K562 (cell line): ENCODE data around the gene MSH4. TPM values are rescaled to one million over a fixed set of nuclear protein-coding genes. Genes with fewer than 3 reads are reported as not detected.

Experiments used
- JUN ChIP-seq, 2 experiments: sonication (generic) in 1 of 2; formaldehyde crosslinking in 1 of 2; IDR thresholded peaks; 2 replicates each; pipeline versions ENCODE4 v1.6.1 to v1.8.0; 2012 to 2022; ENCODE audit warnings: borderline replicate concordance in 2 of 2, mild to moderate bottlenecking in 2 of 2, improper control_type of control experiment in 1 of 2, low read depth in 1 of 2, low read length in 1 of 2, missing genetic modification reagents in 1 of 2
- MCM3 ChIP-seq: fragments of 450-650 bp; IDR thresholded peaks from 2 replicates; pipeline ENCODE4 v1.6.1; 2016
- MXI1 ChIP-seq: IDR thresholded peaks from 2 replicates; pipeline ENCODE4 v1.6.1; 2011; ENCODE audit warnings: low read depth, mild to moderate bottlenecking, improper control_type of control experiment, low read length
- PURB ChIP-seq: sonication (generic); formaldehyde crosslinking; IDR thresholded peaks from 2 replicates; pipeline ENCODE4 v1.9.0; 2021; ENCODE audit warnings: low read depth, mild to moderate bottlenecking, missing genetic modification reagents
- SRF ChIP-seq, 2 experiments: fragments of 250-450, 450-650 bp in 1 of 2; sonication (Bioruptor Pico) in 1 of 2; sonication (generic) in 1 of 2; formaldehyde crosslinking; IDR thresholded peaks; 2 replicates each; pipeline versions ENCODE4 v1.5.0 to v1.5.1; 2020 to 2022; ENCODE audit warnings: mild to moderate bottlenecking in 1 of 2, missing genetic modification reagents in 1 of 2
- SRSF1 ChIP-seq: fragments of 200-400 bp; formaldehyde crosslinking; IDR thresholded peaks from 2 replicates; pipeline ENCODE4 v1.6.1; 2017; ENCODE audit warnings: mild to moderate bottlenecking, low read depth, low read length, moderate library complexity
- ZNF57 ChIP-seq: fragments of 450-650 bp; formaldehyde crosslinking; IDR thresholded peaks from 2 replicates; pipeline ENCODE4 v1.4.0; 2020; ENCODE audit warnings: mild to moderate bottlenecking, moderate library complexity
- polyA plus RNA-seq, 8 experiments: library from polyadenylated mRNA; depleted of rRNA in 4 of 8; stranded (reverse) in 5 of 8; unstranded in 3 of 8; fragments of >200 nt; fragmentation: Nextera tagmentation in 2 of 8; fragmentation: Illumina TruSeq in 1 of 8; extraction: Ambion mirVana in 2 of 8; extraction: Trizol in 1 of 8; gene quantifications; 2 replicates each; pipeline versions ENCODE4 v1.2.1 to v1.2.3, GENCODE V29; 2011 to 2014; ENCODE audit warnings: inconsistent platforms in 1 of 8, missing spikeins in 1 of 8
- total RNA-seq, 7 experiments: library from RNA; depleted of rRNA in 6 of 7; stranded (reverse); fragments of >200 nt in 6 of 7; fragmentation: Illumina TruSeq in 2 of 7; extraction: Trizol in 2 of 7; gene quantifications; 2 replicates each; pipeline versions ENCODE4 v1.2.1 to v1.2.3, GENCODE V29; 2011 to 2021; ENCODE audit warnings: low replicate concordance in 1 of 7
- TF ChIP-seq, protein P1 (sequence below): fragments of 450-650 bp; IDR thresholded peaks from 2 replicates; pipeline ENCODE4 v1.6.1; 2016; ENCODE audit warnings: mild to moderate bottlenecking
- TF ChIP-seq, protein P2 (sequence below): fragments of 250-450 bp; sonication (Bioruptor Pico); IDR thresholded peaks from 2 replicates; pipeline ENCODE4 v1.5.0; 2020; ENCODE audit warnings: mild to moderate bottlenecking, borderline replicate concordance
- TF ChIP-seq, protein P3 (sequence below), 2 experiments: fragments of 450-650 bp in 1 of 2; sonication (generic) in 1 of 2; formaldehyde crosslinking; conservative IDR thresholded peaks; 2 replicates each; pipeline versions ENCODE4 v1.4.0 to v1.8.1; 2020 to 2022; ENCODE audit warnings: mild to moderate bottlenecking in 1 of 2, missing genetic modification reagents in 1 of 2

MSH4 gene
- total and polyA plus RNA-seq, 9 of the 15 experiments (the other 6 are each of a cell fraction or from before 2014, with no cell fraction given): 0.04 to 0.18 (median 0.12) TPM; not detected in 4

DNA sequence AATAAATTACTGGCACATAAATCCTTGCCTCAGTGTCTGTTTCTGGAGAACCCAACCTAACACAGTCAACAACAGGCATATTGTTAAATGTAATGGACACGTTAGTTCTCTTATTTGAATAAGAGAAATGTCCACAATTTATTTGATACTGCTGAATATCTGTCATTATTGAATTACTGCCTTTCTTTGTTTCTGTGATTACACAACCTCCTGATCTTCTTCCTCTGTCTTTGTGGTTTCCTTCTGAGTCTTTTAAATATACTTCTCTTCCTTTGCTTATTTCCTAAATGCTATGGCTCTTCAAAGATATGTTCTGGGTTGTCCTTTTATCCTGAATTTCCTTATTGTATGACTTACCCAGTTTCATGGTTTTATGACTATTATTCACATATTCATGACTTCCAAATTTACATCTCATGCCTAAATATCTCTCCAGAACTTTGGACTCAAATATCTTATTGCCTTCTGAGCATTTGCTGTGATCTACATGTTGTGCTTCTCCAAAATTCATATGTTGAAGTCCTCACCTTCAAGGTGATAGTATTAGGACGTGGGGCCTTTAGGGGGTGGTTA, 39.9 kb downstream of the MSH4 start (continued):
- TF ChIP-seq, protein P1, sequence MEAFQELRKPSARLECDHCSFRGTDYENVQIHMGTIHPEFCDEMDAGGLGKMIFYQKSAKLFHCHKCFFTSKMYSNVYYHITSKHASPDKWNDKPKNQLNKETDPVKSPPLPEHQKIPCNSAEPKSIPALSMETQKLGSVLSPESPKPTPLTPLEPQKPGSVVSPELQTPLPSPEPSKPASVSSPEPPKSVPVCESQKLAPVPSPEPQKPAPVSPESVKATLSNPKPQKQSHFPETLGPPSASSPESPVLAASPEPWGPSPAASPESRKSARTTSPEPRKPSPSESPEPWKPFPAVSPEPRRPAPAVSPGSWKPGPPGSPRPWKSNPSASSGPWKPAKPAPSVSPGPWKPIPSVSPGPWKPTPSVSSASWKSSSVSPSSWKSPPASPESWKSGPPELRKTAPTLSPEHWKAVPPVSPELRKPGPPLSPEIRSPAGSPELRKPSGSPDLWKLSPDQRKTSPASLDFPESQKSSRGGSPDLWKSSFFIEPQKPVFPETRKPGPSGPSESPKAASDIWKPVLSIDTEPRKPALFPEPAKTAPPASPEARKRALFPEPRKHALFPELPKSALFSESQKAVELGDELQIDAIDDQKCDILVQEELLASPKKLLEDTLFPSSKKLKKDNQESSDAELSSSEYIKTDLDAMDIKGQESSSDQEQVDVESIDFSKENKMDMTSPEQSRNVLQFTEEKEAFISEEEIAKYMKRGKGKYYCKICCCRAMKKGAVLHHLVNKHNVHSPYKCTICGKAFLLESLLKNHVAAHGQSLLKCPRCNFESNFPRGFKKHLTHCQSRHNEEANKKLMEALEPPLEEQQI: no peak
- TF ChIP-seq, protein P2, sequence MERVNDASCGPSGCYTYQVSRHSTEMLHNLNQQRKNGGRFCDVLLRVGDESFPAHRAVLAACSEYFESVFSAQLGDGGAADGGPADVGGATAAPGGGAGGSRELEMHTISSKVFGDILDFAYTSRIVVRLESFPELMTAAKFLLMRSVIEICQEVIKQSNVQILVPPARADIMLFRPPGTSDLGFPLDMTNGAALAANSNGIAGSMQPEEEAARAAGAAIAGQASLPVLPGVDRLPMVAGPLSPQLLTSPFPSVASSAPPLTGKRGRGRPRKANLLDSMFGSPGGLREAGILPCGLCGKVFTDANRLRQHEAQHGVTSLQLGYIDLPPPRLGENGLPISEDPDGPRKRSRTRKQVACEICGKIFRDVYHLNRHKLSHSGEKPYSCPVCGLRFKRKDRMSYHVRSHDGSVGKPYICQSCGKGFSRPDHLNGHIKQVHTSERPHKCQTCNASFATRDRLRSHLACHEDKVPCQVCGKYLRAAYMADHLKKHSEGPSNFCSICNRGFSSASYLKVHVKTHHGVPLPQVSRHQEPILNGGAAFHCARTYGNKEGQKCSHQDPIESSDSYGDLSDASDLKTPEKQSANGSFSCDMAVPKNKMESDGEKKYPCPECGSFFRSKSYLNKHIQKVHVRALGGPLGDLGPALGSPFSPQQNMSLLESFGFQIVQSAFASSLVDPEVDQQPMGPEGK: no peak
- TF ChIP-seq PURB (CRISPR knock-in tag): no peak
- TF ChIP-seq SRF (CRISPR knock-in tag; IDR thresholded peaks at IDR 0.05): no peak
- TF ChIP-seq MCM3: no peak
- TF ChIP-seq ZNF57 (CRISPR knock-in tag): no peak
- TF ChIP-seq MXI1: no peak
- no peak for TF ChIP-seq JUN (IDR thresholded peaks at IDR 0.05; ENCODE audit: borderline replicate concordance, low read depth, low read length)
- TF ChIP-seq JUN (CRISPR knock-in tag; IDR thresholded peaks at IDR 0.05; ENCODE audit: borderline replicate concordance): no peak
- TF ChIP-seq SRSF1: no peak
- TF ChIP-seq, protein P3, sequence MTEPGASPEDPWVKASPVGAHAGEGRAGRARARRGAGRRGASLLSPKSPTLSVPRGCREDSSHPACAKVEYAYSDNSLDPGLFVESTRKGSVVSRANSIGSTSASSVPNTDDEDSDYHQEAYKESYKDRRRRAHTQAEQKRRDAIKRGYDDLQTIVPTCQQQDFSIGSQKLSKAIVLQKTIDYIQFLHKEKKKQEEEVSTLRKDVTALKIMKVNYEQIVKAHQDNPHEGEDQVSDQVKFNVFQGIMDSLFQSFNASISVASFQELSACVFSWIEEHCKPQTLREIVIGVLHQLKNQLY (CRISPR knock-in tag; conservative IDR thresholded peaks at IDR 0.05): no peak
